Stimulated activated CD4-positive, alpha-beta T cell treated with anti-CD3 and anti-CD28 coated beads, Interleukin-12 subunit alpha, Interleukin-12 subunit beta, amount 100 ng/mL, for 4 hours (primary cell): ENCODE results near the gene KLHDC8B.
"Not testable (repeated sequence)": the region's sequence is repeated elsewhere in the genome, so short reads cannot be mapped to it uniquely, and the experiment has no call there.

Experiments used
- DNase-seq: peaks from one replicate; pipeline ENCODE4 v3.0.0-alpha.2; 2020

Gene KLHDC8B

GRCh38 chr3:49198161-49198560 is 26.8 kb downstream of the KLHDC8B start:
- no peak for DNase-seq

GRCh38 chr3:49198611-49199230 is 27.3 kb downstream of the KLHDC8B start:
- no peak for DNase-seq

- DNase-seq = peak; percentile 3
Observed at GRCh38 chr3:49199239-49199899, 28.0 kb downstream of the KLHDC8B start.

GRCh38 chr3:49199900-49200281 is 28.5 kb downstream of the KLHDC8B start:
- DNase-seq = no peak

- DNase-seq = no peak
Observed at GRCh38 chr3:49213541-49213943, 42.1 kb downstream of the KLHDC8B start.

GRCh38 chr3:49213998-49214397 is 42.6 kb downstream of the KLHDC8B start:
- no peak for DNase-seq

GRCh38 chr3:49216687-49217086 is 45.3 kb downstream of the KLHDC8B start:
- not testable (repeated sequence) for DNase-seq

- not testable (repeated sequence) for DNase-seq
Observed at GRCh38 chr3:49217108-49217507, 45.7 kb downstream of the KLHDC8B start.

- DNase-seq = no peak
Observed at GRCh38 chr3:49217688-49218470, 46.5 kb downstream of the KLHDC8B start.

GRCh38 chr3:49218471-49218989 is 47.1 kb downstream of the KLHDC8B start:
- not testable (repeated sequence) for DNase-seq

- no peak for DNase-seq
Observed at GRCh38 chr3:49219132-49219531, 47.7 kb downstream of the KLHDC8B start.

- not testable (repeated sequence) for DNase-seq
Observed at GRCh38 chr3:49220985-49221563, 49.7 kb downstream of the KLHDC8B start.

- no peak for DNase-seq
Observed at GRCh38 chr3:49222002-49222401, 50.6 kb downstream of the KLHDC8B start.
